Measurements from ENCODE around the gene LRRN2.

DNA sequence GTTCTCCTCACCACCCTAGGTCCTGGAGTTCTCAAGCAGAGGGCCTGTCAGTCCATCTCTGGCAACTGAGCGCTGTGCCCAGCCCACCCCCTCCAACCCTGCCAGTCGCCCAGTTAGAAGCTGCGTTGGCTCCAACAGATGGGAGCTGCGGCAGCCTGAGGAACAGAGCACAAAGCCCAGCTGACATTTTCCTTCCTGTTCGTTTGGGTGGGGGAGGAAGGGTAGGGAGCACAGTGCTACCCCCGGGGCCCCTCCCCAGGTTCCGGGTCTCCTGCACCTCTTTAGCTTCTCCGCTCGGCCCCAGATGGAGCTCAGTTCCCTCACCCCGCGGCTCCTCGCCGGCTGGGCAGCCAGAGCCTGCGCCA, 1.4 kb downstream of the LRRN2 start:
- TF ChIP-seq GATA1 (IDR thresholded peaks at IDR 0.05; ENCODE audit: low read depth, low read length) (no peak), POLR2A (IDR thresholded peaks at IDR 0.05; ENCODE audit: low read length) (no peak)
